Astrocyte of the cerebellum (primary cell): Measurements from ENCODE around the gene EPOP.

Source experiments
- DNase-seq: peaks from one replicate; pipeline ENCODE4 v3.0.0-alpha.2; 2011; ENCODE audit warnings: low read depth
- H3K4me3 ChIP-seq: 2 replicates; pipeline ENCODE4 v1.5.1; 2011; ENCODE audit warnings: mild to moderate bottlenecking, low read depth, low read length, moderate library complexity
- CTCF ChIP-seq: IDR thresholded peaks from 2 replicates; pipeline ENCODE4 v1.5.1; 2012; ENCODE audit warnings: low read length, low read depth, moderate library complexity, mild to moderate bottlenecking; ENCODE audit errors: missing control alignments
- in situ Hi-C: cut with HindIII; loops from 2 replicates; pipeline ENCODE4 v1.10.0; 2017; ENCODE audit warnings: low sequenced_read_pairs

The EPOP gene

GRCh38 chr17:38716368-38717005, 41.7 kb upstream of the EPOP start:
- DNase-seq: no peak
- H3K4me3 ChIP-seq: no peak overlapping the region
- TF ChIP-seq CTCF: no peak
- in situ Hi-C loops: no loop called here

GRCh38 chr17:38715216-38715943, 40.6 kb upstream of the EPOP start:
- no peak overlapping the region for H3K4me3 ChIP-seq
- DNase-seq: no peak
- TF ChIP-seq CTCF: no peak
- in situ Hi-C loops: no loop called here

- DNase-seq: no peak
- TF ChIP-seq CTCF: no peak
- H3K4me3 ChIP-seq: no peak overlapping the region
- in situ Hi-C loops: no loop called here
These were observed 38.8 kb upstream of the EPOP start for GRCh38 chr17:38713456-38714075.

- no peak for TF ChIP-seq CTCF
- in situ Hi-C loops: no loop called here
- H3K4me3 ChIP-seq: no peak overlapping the region
- DNase-seq: no peak
These were observed 37.8 kb upstream of the EPOP start for GRCh38 chr17:38712593-38712992.

- TF ChIP-seq CTCF: no peak
- in situ Hi-C loops: no loop called here
- no peak for DNase-seq
- no peak overlapping the region for H3K4me3 ChIP-seq
These were observed 37.2 kb upstream of the EPOP start for GRCh38 chr17:38711792-38712571.

GRCh38 chr17:38710985-38711384, 36.2 kb upstream of the EPOP start:
- no peak for DNase-seq
- no peak overlapping the region for H3K4me3 ChIP-seq
- no peak for TF ChIP-seq CTCF
- in situ Hi-C loops: no loop called here
